ENCODE data around the gene WASF3.

DNA sequence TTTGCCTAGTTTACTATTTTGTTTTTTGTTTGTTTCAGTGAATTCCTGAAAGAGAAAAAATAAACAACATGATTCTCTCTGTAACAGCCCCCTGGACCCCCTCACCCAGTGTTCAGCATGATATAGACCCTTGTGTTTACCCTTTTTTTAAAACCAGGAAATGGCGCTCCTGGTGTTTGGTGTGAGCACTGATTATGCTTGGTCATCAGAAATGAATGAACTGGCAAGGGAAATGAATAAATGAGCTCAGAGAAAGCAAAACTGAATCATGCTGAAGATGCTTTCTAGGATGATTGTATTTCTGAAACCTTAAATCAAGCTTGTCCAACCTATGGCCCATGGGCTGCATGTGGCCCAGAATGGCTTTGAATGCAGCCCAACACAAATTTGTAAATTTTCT lies 22.1 kb downstream of the WASF3 start:
- TF ChIP-seq YY1 (IDR thresholded peaks at IDR 0.05), result no peak
- TF ChIP-seq REST (IDR thresholded peaks at IDR 0.05), result no peak
- TF ChIP-seq TAF1 (conservative IDR thresholded peaks at IDR 0.05), result no peak
- TF ChIP-seq CTCF (IDR thresholded peaks at IDR 0.05; ENCODE audit: low read depth, low read length, missing input control), result no peak
- TF ChIP-seq, protein P1, sequence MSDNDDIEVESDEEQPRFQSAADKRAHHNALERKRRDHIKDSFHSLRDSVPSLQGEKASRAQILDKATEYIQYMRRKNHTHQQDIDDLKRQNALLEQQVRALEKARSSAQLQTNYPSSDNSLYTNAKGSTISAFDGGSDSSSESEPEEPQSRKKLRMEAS (IDR thresholded peaks at IDR 0.05), result no peak
- TF ChIP-seq GABPA (IDR thresholded peaks at IDR 0.05 in 1 of 2, conservative IDR thresholded peaks at IDR 0.05 in 1 of 2), result no peak
- no peak for TF ChIP-seq ZBTB33 (IDR thresholded peaks at IDR 0.05)
- TF ChIP-seq, protein P2, sequence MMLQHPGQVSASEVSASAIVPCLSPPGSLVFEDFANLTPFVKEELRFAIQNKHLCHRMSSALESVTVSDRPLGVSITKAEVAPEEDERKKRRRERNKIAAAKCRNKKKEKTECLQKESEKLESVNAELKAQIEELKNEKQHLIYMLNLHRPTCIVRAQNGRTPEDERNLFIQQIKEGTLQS (IDR thresholded peaks at IDR 0.05), result no peak
- TF ChIP-seq HNF4G (IDR thresholded peaks at IDR 0.05), result no peak
